Adrenal gland (tissue), 5 donors: Measurements from ENCODE around the gene TEKTIP1.

Source experiments
- POLR2A ChIP-seq, 2 donors: fragments of 450-650 bp; IDR thresholded peaks; one replicate each; pipeline ENCODE4 v1.6.1; 2017; ENCODE audit warnings: antibody characterized with exemption in 2 of 2, mild to moderate bottlenecking in 2 of 2, moderate library complexity in 1 of 2
- TF ChIP-seq, protein P1 (sequence below), 6 experiments: fragments of 450-650 bp in 4 of 6; fragments of 200-600 bp in 2 of 6; sonication (generic) in 1 of 6; IDR thresholded peaks; 1 replicate in 5 of 6; 2 replicates in 1 of 6; pipeline versions ENCODE4 v1.5.1 to v1.8.0; 2016 to 2021; ENCODE audit warnings: antibody characterized with exemption in 6 of 6, mild to moderate bottlenecking in 2 of 6, moderate library complexity in 1 of 6
- donor health status: DM: no; HTN: no; CAD: no.

DNA sequence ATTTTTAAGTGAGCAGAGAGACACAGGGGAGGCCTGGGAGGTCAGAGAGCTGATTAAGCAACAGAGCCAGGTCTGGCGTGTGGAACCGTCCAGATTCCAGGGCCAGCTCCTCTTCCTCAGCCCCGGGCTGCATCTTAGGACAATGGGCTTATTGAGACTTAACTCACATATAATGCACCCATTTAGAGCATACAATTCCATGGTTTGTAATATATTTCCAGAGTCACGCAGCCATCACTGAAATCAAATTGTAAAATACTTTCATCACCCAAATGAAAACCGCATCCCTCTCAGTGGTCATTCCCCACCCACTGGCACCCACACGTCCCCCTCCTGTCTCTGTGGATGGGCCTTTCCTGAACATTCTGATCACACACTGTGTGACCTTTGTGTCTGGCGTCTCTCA lies 31.6 kb downstream of the TEKTIP1 start:
- TF ChIP-seq, protein P1, sequence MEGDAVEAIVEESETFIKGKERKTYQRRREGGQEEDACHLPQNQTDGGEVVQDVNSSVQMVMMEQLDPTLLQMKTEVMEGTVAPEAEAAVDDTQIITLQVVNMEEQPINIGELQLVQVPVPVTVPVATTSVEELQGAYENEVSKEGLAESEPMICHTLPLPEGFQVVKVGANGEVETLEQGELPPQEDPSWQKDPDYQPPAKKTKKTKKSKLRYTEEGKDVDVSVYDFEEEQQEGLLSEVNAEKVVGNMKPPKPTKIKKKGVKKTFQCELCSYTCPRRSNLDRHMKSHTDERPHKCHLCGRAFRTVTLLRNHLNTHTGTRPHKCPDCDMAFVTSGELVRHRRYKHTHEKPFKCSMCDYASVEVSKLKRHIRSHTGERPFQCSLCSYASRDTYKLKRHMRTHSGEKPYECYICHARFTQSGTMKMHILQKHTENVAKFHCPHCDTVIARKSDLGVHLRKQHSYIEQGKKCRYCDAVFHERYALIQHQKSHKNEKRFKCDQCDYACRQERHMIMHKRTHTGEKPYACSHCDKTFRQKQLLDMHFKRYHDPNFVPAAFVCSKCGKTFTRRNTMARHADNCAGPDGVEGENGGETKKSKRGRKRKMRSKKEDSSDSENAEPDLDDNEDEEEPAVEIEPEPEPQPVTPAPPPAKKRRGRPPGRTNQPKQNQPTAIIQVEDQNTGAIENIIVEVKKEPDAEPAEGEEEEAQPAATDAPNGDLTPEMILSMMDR (IDR thresholded peaks at IDR 0.05) = no peak
- no peak for TF ChIP-seq POLR2A (IDR thresholded peaks at IDR 0.05)
